Spleen (tissue), 11 donors: ENCODE measurements around the gene SH2D5. TPM values are rescaled to one million over a fixed set of nuclear protein-coding genes. Genes with fewer than 3 reads are reported as not detected.

ENCODE experiments used
- DNase-seq: peaks from one replicate; pipeline ENCODE4 v3.0.0-alpha.2; 2020
- H3K27ac ChIP-seq, 8 donors: fragments of 200-600 bp; sonication (generic) in 7 of 8; 1 replicate in 4 of 8; 2 replicates in 4 of 8; pipeline versions ENCODE4 v1.5.0 to v1.8.0; 2016 to 2021; ENCODE audit warnings: inconsistent platforms in 4 of 8, mild to moderate bottlenecking in 4 of 8, moderate library complexity in 1 of 8
- H3K27me3 ChIP-seq, 7 donors: fragments of 200-600 bp; sonication (generic) in 6 of 7; replicated peaks in 1 of 7; 1 replicate in 4 of 7; 2 replicates in 3 of 7; pipeline versions ENCODE4 v1.5.0 to v1.8.0; 2016 to 2021; ENCODE audit warnings: inconsistent platforms in 3 of 7, mild to moderate bottlenecking in 1 of 7
- H3K36me3 ChIP-seq, 6 donors: fragments of 200-600 bp; sonication (generic) in 5 of 6; 1 replicate in 4 of 6; 2 replicates in 2 of 6; pipeline versions ENCODE4 v1.5.0 to v1.8.0; 2016 to 2021; ENCODE audit warnings: inconsistent platforms in 2 of 6
- H3K4me1 ChIP-seq, 6 donors: fragments of 200-600 bp; sonication (generic) in 5 of 6; 1 replicate in 3 of 6; 2 replicates in 3 of 6; pipeline versions ENCODE4 v1.5.0 to v1.8.0; 2016 to 2021; ENCODE audit warnings: inconsistent platforms in 3 of 6
- H3K4me3 ChIP-seq, 8 donors: fragments of 200-600 bp; sonication (generic) in 7 of 8; 1 replicate in 4 of 8; 2 replicates in 4 of 8; pipeline versions ENCODE4 v1.5.0 to v1.8.0; 2016 to 2021; ENCODE audit warnings: inconsistent platforms in 4 of 8, mild to moderate bottlenecking in 4 of 8, moderate library complexity in 2 of 8
- H3K9me3 ChIP-seq, 8 donors: fragments of 200-600 bp; sonication (generic) in 7 of 8; 1 replicate in 4 of 8; 2 replicates in 4 of 8; pipeline versions ENCODE4 v1.5.0 to v1.8.0; 2016 to 2021; ENCODE audit warnings: inconsistent platforms in 4 of 8
- CTCF ChIP-seq, 11 experiments: fragments of 200-600 bp in 7 of 11; fragments of 450-650 bp in 4 of 11; sonication (generic) in 4 of 11; IDR thresholded peaks in 8 of 11; conservative IDR thresholded peaks in 3 of 11; 1 replicate in 7 of 11; 2 replicates in 4 of 11; pipeline versions ENCODE4 v1.4.0 to v1.8.0; 2016 to 2021; ENCODE audit warnings: antibody characterized with exemption in 11 of 11, inconsistent platforms in 4 of 11, mild to moderate bottlenecking in 1 of 11
- POLR2A ChIP-seq, 3 donors: fragments of 450-650 bp; IDR thresholded peaks; one replicate each; pipeline ENCODE4 v1.5.1; 2017; ENCODE audit warnings: antibody characterized with exemption in 3 of 3, mild to moderate bottlenecking in 1 of 3
- POLR2AphosphoS5 ChIP-seq, 3 donors: sonication (generic); formaldehyde crosslinking; IDR thresholded peaks; one replicate each; pipeline ENCODE4 v1.5.1; 2017; ENCODE audit warnings: antibody characterized with exemption in 3 of 3
- WGBS, 5 donors: extraction: QIAGEN DNeasy Blood & Tissue Kit in 3 of 5; methylation state at CpG; one replicate each; pipeline versions ENCODE4 v1.1.5 to v1.1.7; 2013 to 2018; 5-methylcytosine and 5-hydroxymethylcytosine counted together
- intact Hi-C: fragments of 100-400 bp; cut with DNase I; formaldehyde crosslinking; loops from one replicate; pipeline ENCODE4 v1.15.0; 2023; ENCODE audit warnings: low total_unique reads
- polyA plus RNA-seq, 3 donors: library from polyadenylated mRNA; stranded (reverse); fragments of 200-250 nt; gene quantifications; one replicate each; pipeline ENCODE4 v1.2.1, GENCODE V29; 2013
- total RNA-seq, 7 donors: library from RNA; depleted of rRNA in 3 of 7; stranded (reverse); fragments of >200 nt in 3 of 7; fragmentation: NEBNext Ultra II Directional in 4 of 7; extraction: Animal tissue kit (Norgen Biotek cat#: 25700) in 4 of 7; gene quantifications; one replicate each; pipeline versions ENCODE4 v1.1.0 to v1.2.1, GENCODE V29; 2016 to 2021
- donor health status: healthy with polysubstance abuse.
- donor health status: DM: no; HTN: no; CAD: no; lungs with moderate emphysema.
- donor health status: DM: no; HTN: no; CAD: no.
- donor health status: Bipolar disorder and iron deficiency.
- donor health status: healthy.
- donor health status: DM: no; HTN: no; CAD: no.
- donor health status: DM: yes; HTN: yes; CAD: no.

SH2D5 gene
- total and polyA plus RNA-seq, 10 donors, result 0.02 to 0.22 (median 0.05) TPM; not detected in 5

DNA sequence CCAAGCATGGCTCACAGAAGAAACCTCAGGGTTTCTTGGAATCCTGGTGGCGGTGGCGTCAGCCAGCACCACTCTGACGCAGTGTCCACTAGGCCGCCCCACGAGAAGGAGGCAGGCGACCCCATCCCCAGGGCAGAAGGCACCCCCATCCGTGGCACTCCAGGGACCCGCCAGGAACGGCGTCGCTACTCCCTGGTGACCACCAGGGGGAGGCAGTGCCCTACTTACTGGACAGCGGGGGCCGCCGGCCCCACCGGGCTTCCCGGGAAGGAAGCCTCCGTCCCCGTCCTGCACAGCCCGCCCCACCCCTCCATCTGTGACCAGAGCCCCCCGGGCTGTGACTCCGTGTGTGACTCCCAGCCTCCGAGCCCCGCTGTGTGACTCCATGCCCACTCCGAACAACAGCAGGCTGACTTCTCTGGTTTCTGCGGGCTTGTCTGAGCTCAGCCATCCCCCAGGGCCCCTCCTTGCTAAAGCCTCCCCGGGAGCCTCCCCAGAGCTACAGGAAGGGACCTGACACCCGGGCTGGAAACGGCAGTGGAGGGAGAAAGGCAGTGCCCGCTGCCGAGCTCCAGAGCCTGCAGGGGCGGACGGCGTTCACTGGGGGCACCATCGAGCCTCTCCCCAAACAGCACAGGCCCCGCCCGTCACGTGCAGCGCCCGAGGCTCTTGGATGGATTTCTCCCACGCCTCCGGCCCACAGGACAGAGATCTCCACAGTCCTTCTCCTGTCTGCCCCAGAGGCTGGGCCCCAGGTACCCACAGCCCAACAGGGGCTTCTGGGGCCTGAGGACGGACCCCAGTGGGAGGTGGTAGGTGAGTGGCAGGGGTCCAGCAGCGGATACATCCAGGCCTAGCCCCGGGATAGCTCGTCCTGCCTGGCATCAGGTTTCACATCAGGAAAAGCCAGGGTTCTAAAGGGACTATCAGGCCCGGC lies 35.8 kb downstream of the SH2D5 start:
- Histone ChIP-seq H3K9me3 (peaks cover 0 to 3% (median 0%) of the 10 kb centered on the region in 8 donors), H3K4me1 (peaks cover 3 to 19% (median 12%) of the 10 kb centered on the region in 6 donors), H3K4me3 (peak overlapping the region; percentile 42 to 77 (median 52)), H3K27me3 (no peaks in the 10 kb centered on the region), H3K36me3 (no peaks in the 10 kb centered on the region), H3K27ac (peak overlapping the region; percentile 32 to 86 (median 77))
- intact Hi-C loops, result loop anchor here (2.0 kb wide), 1 partner anchor 498 kb away; no protein-coding TSS in a partner anchor
- DNase-seq, result peak; percentile 93
- 2 to 6% (median 4%) methylated on average over 23 to 46 of the region's 46 CpGs for WGBS, 5 donors
- TF ChIP-seq CTCF (IDR thresholded peaks at IDR 0.05 in 8 of 11, conservative IDR thresholded peaks at IDR 0.05 in 3 of 11), result peak; percentile 64 to 98 (median 94)
- TF ChIP-seq POLR2A (IDR thresholded peaks at IDR 0.05), result no peak
- peak; percentile 16 to 72 (median 68) for TF ChIP-seq POLR2AphosphoS5 (IDR thresholded peaks at IDR 0.05)

DNA sequence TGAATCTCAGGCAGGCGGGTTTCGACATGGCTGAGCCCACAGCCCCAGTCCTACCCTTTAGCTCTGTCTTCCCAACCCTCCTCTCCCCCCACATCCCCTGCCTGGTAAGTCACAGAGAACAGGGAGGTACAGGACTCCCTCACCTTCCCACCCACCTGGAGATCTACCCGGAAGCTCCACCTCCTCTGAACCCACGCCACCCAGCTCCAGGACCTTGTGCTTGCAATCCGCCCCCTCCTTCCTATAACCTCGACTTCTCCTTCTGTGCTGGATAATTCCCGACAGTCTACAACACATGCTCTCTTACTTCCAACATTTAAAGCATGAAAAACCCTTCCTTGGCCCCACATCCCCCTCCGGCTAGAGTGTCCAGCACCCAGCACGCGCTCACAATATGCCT lies 37.0 kb downstream of the SH2D5 start:
- WGBS, 5 donors, result 78 to 87% (median 82%) methylated on average over 10 of the region's 10 CpGs
- Histone ChIP-seq H3K27ac (no peak overlapping the region), H3K4me3 (no peak overlapping the region), H3K4me1 (peaks cover 3 to 19% (median 12%) of the 10 kb centered on the region in 6 donors), H3K27me3 (no peaks in the 10 kb centered on the region), H3K9me3 (peaks cover 0 to 3% (median 0%) of the 10 kb centered on the region in 8 donors), H3K36me3 (no peaks in the 10 kb centered on the region)
- no peak for TF ChIP-seq CTCF (IDR thresholded peaks at IDR 0.05 in 8 of 11, conservative IDR thresholded peaks at IDR 0.05 in 3 of 11)
- TF ChIP-seq POLR2A (IDR thresholded peaks at IDR 0.05), result no peak
- no peak for TF ChIP-seq POLR2AphosphoS5 (IDR thresholded peaks at IDR 0.05)
- no peak for DNase-seq
- intact Hi-C loops, result no loop called here

- Histone ChIP-seq H3K36me3 (no peaks in the 10 kb centered on the region), H3K27me3 (no peaks in the 10 kb centered on the region), H3K4me3 (no peak overlapping the region), H3K4me1 (peaks cover 3 to 25% (median 12%) of the 10 kb centered on the region in 6 donors), H3K27ac (no peak overlapping the region), H3K9me3 (peaks cover 0 to 3% (median 0%) of the 10 kb centered on the region in 8 donors)
- 88 to 97% (median 90%) methylated on average over 2 of the region's 2 CpGs for WGBS, 5 donors
- no peak for TF ChIP-seq CTCF (IDR thresholded peaks at IDR 0.05 in 8 of 11, conservative IDR thresholded peaks at IDR 0.05 in 3 of 11)
- TF ChIP-seq POLR2AphosphoS5 (IDR thresholded peaks at IDR 0.05), result no peak
- TF ChIP-seq POLR2A (IDR thresholded peaks at IDR 0.05), result no peak
- intact Hi-C loops, result no loop called here
- DNase-seq, result no peak
These were observed 38.9 kb downstream of the SH2D5 start for GRCh38 chr1:20693623-20694022.

DNA sequence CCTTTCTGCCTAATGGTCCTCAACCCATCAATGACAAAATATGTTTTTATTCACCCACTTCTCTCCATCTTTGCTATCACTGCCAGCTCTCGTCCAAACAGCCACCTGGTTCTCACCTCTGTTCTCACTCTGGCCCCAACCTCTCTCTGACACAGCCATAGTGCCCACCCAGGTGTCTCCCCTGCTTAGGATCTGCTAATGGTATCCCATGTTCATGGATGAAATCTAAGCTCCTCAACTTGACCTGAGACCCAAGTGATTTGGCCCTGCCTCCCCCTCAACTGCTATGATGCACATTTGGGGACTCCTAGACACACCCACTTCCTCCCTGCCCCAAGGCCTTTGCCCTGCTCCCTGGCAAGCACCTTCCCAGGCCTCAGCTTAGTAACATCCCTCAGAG lies 40.6 kb downstream of the SH2D5 start:
- intact Hi-C loops, result no loop called here
- Histone ChIP-seq H3K36me3 (no peaks in the 10 kb centered on the region), H3K27me3 (no peaks in the 10 kb centered on the region), H3K4me3 (no peak overlapping the region), H3K9me3 (peaks cover 0 to 3% (median 0%) of the 10 kb centered on the region in 8 donors), H3K27ac (no peak overlapping the region), H3K4me1 (peaks cover 3 to 31% (median 14%) of the 10 kb centered on the region in 6 donors)
- no peak for DNase-seq
- 77 to 94% (median 88%) methylated on average over 1 of the region's 1 CpG for WGBS, 5 donors
- TF ChIP-seq CTCF (IDR thresholded peaks at IDR 0.05 in 8 of 11, conservative IDR thresholded peaks at IDR 0.05 in 3 of 11), result no peak
- no peak for TF ChIP-seq POLR2AphosphoS5 (IDR thresholded peaks at IDR 0.05)
- no peak for TF ChIP-seq POLR2A (IDR thresholded peaks at IDR 0.05)
